Esophagus squamous epithelium (tissue), 4 donors: ENCODE data around the gene GAS2.

ENCODE experiments used
- POLR2A ChIP-seq, 4 donors: fragments of 450-650 bp; IDR thresholded peaks; one replicate each; pipeline ENCODE4 v1.6.1; 2017; ENCODE audit warnings: antibody characterized with exemption in 4 of 4, mild to moderate bottlenecking in 4 of 4, moderate library complexity in 3 of 4
- TF ChIP-seq, protein P1 (sequence below), 6 experiments: fragments of 450-650 bp in 4 of 6; fragments of 200-600 bp in 2 of 6; sonication (generic) in 2 of 6; IDR thresholded peaks; one replicate each; pipeline ENCODE4 v1.5.1; 2016 to 2019; ENCODE audit warnings: antibody characterized with exemption in 6 of 6, mild to moderate bottlenecking in 4 of 6, moderate library complexity in 4 of 6

DNA sequence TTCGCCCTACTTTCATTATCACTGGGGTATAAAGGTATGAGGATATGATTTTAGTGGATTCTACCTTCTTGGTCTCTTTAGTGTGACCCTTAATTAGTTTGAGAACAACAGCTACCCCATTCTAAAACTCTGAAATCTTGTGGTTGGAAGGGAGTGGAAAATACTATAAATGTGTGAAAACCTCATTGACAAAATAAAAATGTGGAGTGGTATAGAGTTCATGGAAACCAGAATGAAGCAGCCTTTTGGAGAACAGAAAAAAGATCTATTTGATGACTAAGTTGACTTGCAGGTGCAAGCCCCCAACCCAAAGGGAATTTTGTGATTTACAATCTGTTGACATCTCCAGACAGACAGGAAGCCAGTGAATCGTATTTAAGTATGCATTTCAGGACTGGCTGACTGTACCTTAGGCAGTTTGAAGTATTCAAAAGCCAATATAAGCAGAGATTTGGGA is 75.8 kb downstream of the GAS2 start:
- TF ChIP-seq, protein P1, sequence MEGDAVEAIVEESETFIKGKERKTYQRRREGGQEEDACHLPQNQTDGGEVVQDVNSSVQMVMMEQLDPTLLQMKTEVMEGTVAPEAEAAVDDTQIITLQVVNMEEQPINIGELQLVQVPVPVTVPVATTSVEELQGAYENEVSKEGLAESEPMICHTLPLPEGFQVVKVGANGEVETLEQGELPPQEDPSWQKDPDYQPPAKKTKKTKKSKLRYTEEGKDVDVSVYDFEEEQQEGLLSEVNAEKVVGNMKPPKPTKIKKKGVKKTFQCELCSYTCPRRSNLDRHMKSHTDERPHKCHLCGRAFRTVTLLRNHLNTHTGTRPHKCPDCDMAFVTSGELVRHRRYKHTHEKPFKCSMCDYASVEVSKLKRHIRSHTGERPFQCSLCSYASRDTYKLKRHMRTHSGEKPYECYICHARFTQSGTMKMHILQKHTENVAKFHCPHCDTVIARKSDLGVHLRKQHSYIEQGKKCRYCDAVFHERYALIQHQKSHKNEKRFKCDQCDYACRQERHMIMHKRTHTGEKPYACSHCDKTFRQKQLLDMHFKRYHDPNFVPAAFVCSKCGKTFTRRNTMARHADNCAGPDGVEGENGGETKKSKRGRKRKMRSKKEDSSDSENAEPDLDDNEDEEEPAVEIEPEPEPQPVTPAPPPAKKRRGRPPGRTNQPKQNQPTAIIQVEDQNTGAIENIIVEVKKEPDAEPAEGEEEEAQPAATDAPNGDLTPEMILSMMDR (IDR thresholded peaks at IDR 0.05): no peak
- TF ChIP-seq POLR2A (IDR thresholded peaks at IDR 0.05): no peak
